Right lobe of liver (tissue), 4 donors: ENCODE data around the gene INHBE.

Experiments
- CTCF ChIP-seq, 4 donors: fragments of 200-600 bp in 3 of 4; fragments of 450-650 bp in 1 of 4; IDR thresholded peaks; one replicate each; pipeline versions ENCODE4 v1.5.1 to v1.8.0; 2016 to 2022; ENCODE audit warnings: antibody characterized with exemption in 4 of 4, mild to moderate bottlenecking in 2 of 4
- POLR2A ChIP-seq: fragments of 450-650 bp; IDR thresholded peaks from one replicate; pipeline ENCODE4 v1.6.1; 2017; ENCODE audit warnings: antibody characterized with exemption, mild to moderate bottlenecking
- donor health status: DM: no; HTN: no; CAD: no.
- donor health status: DM: no; HTN: no; CAD: no.
- donor health status: DM: no; HTN: yes; CAD: no.

GRCh38 chr12:57490126-57490525 lies 35.0 kb downstream of the INHBE start:
- TF ChIP-seq CTCF (IDR thresholded peaks at IDR 0.05) (no peak), POLR2A (no peak)
